SKM-1 treated with dmso at 0.1 percent for 144 hours (cell line): ENCODE results near the gene PCSK6.

Experiments used
- DNase-seq: peaks from one replicate; lab custom pipeline; 2025; ENCODE audit not compliant: unreplicated experiment; lab: John Stamatoyannopoulos, UW

The PCSK6 gene

GRCh38 chr15:101489599-101490407 lies at the start of gene PCSK6:
TSS of gene PCSK6 (minus strand) at chr15:101489707. CDS start at chr15:101489670, 37 bp downstream.
- peak; percentile 17 for DNase-seq

DNA sequence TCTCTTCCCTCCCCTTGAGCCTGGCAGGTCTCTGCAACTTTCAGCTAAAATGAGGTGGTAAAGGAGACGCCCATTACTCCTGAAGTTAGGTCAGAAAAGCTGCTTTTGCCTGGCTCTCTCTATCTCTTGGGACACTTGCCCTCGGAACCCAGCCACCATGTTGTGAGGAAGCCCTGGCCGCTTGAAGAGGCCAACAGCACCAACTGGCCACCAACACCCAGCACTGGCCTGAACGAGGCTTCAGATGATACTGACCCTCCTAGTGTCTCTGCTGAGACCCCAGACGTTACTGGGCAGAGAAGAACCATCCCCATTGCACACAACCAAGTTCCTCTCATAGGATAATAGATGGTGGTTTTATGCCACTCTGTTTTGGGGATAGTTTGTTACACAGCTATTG lies 49.5 kb upstream of the PCSK6 start:
- DNase-seq = no peak

GRCh38 chr15:101538177-101538576 lies 48.7 kb upstream of the PCSK6 start:
- no peak for DNase-seq

DNA sequence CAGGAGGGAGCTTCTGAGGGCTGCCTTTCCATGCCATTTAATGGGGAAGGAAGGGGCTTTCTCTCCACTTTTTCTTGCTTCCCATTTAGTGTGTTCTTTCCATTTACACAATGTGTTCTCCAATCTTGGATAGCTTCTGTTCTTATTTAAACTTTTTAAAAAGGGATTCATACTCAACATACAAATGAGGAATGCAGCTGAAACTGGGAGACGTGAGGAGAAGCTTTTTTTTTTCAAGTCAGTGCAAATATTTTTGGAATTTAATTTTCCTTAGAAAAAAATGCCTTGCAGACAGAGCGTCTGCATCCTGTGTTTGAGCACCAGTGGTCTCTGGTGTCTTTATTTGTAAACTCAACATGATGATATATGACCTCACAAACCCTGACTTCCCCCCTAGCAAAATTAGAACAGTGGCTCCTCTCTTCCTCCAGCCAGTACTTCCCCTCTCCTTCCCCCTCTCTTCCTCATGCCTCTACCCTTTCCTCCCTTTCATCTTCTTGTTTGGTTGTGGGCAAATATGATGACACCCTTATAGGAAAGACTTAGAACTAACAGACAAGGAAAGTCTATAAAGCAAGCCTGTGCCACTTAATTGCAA lies 48.1 kb upstream of the PCSK6 start:
- peak; percentile 92 for DNase-seq

GRCh38 chr15:101536875-101537405 lies 47.4 kb upstream of the PCSK6 start:
- DNase-seq = no peak

DNA sequence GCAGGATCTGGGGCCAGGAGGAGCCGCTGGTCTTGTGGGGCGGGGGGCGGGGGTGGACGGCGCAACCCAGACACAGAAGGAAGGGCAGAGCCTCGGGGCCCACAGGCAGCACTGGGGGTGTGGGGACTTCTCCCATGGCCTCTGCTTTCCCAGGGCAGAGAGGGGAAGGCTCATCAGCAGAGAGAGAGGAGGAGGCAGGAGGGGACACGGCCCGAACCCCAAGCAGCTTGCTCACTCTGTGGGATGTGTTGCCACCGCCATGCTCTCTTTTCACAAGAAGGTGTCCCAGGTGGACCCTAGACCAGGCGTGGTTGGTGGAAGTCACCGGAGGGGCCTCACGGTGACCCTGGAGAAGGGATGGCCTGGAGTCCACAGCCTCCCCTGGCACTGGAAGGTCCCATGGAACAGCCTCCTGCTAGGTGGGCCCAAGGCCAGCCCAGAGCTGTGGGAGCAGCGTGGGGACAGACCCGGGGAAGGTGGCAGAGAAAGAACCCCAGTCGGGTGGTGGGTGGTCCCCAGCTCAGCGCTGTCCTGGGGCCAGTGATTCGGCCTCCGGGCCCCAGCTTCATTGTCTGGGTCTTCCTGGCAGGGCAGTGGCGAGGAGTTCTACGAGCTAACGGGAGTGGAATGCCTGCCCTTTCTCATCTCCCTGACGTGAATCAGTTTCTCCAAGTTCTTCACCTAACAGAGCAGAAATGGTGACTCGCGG lies 46.8 kb upstream of the PCSK6 start:
- no peak for DNase-seq

DNA sequence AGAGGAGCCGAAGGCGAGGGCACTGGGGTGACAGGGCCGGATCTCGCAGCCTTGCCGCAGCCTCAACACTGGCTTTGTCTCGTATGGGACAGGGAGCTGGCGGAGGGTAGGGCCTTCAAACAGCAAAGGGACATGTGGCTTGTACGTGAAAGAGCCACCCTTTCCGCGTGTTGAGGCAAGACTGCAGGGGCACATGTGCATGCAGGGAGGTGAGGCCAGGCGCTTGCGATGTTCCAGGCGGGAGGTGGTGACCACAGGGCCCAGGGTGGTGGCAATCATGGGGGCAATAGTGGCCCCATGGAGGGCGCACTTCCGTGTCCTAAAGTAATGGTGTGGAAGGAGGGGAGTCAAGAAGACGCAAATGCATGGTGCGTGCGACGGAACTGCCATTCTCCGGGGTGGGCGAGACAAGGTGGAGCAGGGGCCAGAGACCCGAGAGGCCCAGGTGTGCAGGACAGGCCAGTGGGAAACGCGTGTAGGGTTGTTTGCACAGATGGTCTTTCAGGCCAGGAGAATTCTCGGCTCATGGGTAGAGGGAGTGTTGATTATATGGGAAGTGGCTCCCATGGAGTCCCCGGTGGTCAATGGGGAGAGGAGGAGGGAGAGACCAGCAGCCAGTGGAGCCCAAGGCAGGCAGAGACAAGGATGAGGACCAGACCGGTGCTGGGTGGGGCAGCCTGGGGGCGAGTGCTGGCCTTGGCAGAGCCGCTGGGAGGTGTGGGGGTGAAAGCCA lies 45.8 kb upstream of the PCSK6 start:
- no peak for DNase-seq

- DNase-seq = no peak
These were observed 45.0 kb upstream of the PCSK6 start for GRCh38 chr15:101534376-101534970.

DNA sequence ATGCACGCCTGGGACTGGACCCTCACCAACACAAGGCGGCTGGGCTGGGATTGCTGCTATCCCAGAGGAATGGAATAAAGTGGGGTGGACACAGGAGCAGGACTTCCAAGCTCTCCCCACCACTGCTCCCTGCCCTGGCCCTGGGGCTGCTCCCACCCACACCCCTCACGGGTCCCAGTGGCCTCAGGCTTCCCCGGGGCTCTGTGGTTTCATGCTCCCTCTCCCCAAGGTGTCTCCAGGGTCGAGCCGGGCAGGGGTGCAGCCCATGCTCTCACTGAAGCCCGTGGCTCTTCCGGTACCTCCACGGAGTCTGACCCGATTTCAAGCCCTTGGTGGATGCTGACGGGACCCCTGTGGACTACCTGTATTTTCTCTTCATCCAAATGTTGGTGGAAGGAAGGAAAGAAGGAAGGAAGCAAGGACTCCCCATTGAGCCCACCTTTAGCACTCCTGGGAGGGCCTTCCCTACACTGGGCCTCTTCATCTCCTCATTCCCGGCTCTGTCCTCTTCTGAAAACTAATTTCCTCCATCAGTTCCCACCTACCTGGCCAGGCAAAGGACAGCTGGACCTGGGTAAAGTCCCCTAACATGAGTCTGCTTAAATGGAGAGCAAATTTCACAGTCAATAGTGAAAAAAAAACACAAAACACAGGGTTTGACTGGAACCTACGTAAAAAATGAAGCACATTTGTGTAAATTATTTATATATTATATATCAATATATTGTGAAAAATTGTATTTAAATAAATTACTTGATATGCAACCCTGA lies 44.0 kb upstream of the PCSK6 start:
- DNase-seq = no peak

DNA sequence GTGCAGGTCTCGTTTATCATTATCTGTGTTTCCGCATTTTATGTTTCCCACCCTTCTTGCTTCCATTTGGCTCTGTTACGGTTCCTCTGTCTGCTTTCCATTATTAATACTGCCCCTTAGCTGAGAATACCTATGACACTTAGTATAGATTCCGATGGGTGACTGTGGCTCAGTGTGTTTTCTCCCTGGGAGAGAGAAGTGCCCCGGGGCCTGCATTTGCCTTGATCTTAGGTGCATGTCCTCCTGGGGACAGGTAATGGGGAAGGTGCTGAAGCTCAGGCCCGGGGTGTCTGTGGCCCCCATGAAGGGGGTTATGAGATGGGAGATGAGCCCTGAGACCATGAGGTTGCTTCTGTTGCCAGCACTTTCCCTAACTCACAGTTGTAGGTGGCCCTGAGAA lies 43.4 kb upstream of the PCSK6 start:
- no peak for DNase-seq

DNA sequence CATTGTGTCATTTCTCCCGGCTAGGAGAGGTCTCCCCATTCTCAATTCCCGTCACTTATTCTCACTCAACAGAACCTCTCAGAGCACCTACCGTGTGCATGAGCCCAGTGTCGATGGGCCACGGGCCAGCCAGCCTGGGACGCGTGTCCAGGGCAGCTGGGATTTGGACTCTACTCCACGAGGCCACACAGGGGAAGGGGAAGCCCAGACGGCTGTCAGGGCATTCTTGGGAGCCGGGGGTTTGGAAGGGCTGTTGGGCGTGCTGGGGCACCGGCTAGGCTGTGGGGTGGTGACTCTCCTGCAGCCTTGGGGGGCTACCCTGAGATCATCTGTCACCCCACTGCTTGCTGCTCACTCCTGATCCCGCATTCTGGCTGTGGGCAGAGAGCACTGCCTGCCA lies 41.7 kb upstream of the PCSK6 start:
- DNase-seq = no peak

- DNase-seq = no peak
These were observed 40.9 kb upstream of the PCSK6 start for GRCh38 chr15:101530224-101530958.

- no peak for DNase-seq
These were observed 39.4 kb upstream of the PCSK6 start for GRCh38 chr15:101528917-101529299.

- DNase-seq = peak; percentile 2
These were observed 38.8 kb upstream of the PCSK6 start for GRCh38 chr15:101528108-101528916.

DNA sequence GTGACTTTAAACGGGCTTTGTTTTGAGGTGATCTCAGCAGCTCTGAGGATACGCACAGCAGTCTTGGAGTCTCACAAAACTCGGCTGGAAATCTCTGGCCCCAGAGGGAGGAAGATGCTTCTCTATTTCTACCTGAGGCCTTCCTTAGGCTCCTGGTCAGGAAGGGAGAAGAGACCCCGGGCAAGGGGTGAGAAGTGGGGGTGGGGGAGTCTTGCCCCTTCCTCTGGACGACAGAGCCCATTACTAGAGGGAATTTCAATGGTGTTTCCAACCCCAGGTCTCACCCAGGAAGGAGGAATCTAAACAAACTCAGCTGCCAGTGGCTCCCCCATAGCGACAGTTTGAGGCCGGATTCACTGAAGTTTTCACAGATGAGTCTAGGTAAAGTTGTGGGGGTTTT lies 37.4 kb upstream of the PCSK6 start:
- DNase-seq = no peak

- DNase-seq = no peak
These were observed 36.9 kb upstream of the PCSK6 start for GRCh38 chr15:101526442-101526841.

DNA sequence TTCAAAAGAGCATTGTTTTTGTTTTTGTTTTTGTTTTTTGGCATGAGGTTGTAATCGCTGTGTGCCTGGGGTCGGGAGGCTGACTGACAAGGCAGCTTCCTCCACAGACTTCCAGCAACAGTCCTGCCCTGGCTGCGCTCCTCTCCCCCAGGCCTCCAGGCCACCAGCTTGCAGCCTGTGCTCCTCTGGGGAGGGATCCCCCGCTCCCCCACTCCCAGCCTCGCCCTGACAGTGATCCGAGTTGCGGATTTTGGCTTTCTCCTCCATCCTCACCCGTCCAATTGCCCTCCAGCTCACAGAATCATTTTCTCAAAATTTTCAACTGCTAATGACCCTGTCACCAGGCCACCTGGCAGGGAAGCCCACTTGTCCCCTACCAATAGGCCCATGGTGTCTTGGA lies 36.5 kb upstream of the PCSK6 start:
- DNase-seq = no peak

DNA sequence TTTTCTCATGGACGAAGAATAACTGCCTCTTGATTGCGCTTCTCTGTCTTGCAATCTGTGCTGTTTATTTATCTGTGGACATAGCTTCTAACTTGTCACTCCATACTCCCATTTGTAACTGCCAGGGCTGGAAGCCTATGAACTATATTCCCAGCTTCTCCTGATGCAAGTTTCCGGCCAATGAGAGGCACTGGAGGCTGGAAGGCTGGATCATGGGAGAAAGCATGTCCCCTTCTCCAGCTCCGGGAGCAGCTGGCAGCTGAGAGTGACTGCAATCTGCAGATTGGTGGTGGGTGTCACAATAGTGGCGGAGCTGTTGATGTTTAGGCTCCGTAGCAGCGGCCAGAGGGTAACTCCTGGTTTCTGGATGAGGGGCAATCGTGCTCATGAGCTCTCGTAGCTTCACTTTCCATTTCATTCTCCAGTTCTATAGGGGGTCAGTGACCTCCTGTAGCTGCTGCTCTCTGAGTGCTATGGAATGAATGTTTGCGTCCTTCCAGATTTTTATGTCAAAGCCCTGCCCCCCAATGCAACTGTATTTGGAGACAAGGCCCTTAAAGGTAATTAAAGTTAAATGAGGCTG lies 35.7 kb upstream of the PCSK6 start:
- no peak for DNase-seq
